HG02981 (cell line): Measurements from ENCODE around the gene CDCA3.

Experiments
- ATAC-seq: cut with Tn5 transposase; IDR thresholded peaks from one replicate; pipeline ENCODE4 v1.9.1; 2021; ENCODE audit warnings: mild to moderate bottlenecking, moderate library complexity; ENCODE audit not compliant: unreplicated experiment

The CDCA3 gene

GRCh38 chr12:6822426-6823135 lies 28.5 kb downstream of the CDCA3 start:
- ATAC-seq = no peak

GRCh38 chr12:6821591-6822425 lies 29.3 kb downstream of the CDCA3 start, which contains the start of gene GPR162:
GPR162 (plus strand) TSS chr12:6821821; CDS start chr12:6823899, 2,078 bp downstream.
- ATAC-seq = no peak

GRCh38 chr12:6820166-6820565 lies 30.9 kb downstream of the CDCA3 start:
- no peak for ATAC-seq

GRCh38 chr12:6819106-6820030 lies 31.7 kb downstream of the CDCA3 start:
- ATAC-seq = no peak

- ATAC-seq = no peak
These were observed 32.4 kb downstream of the CDCA3 start for GRCh38 chr12:6818645-6819044.

- no peak for ATAC-seq
These were observed 32.9 kb downstream of the CDCA3 start for GRCh38 chr12:6818222-6818621.

- ATAC-seq = no peak
These were observed 33.4 kb downstream of the CDCA3 start for GRCh38 chr12:6817662-6818157.

GRCh38 chr12:6817098-6817497 lies 34.0 kb downstream of the CDCA3 start:
- no peak for ATAC-seq

GRCh38 chr12:6816598-6816997 lies 34.5 kb downstream of the CDCA3 start:
- no peak for ATAC-seq

GRCh38 chr12:6813363-6813762 lies 37.7 kb downstream of the CDCA3 start:
- no peak for ATAC-seq

- ATAC-seq = no peak
These were observed 40.3 kb downstream of the CDCA3 start for GRCh38 chr12:6810758-6811157.

- no peak for ATAC-seq
These were observed 42.0 kb downstream of the CDCA3 start for GRCh38 chr12:6809056-6809455.

GRCh38 chr12:6807170-6807569 lies 43.9 kb downstream of the CDCA3 start:
- no peak for ATAC-seq

GRCh38 chr12:6799147-6799546 lies 51.9 kb downstream of the CDCA3 start:
- no peak for ATAC-seq
